ENCODE results near the gene GPATCH2L.

Gene GPATCH2L

GRCh38 chr14:76136476-76137110 is 15.1 kb upstream of the GPATCH2L start:
- DNase-seq (ENCODE audit: low spot score), result no peak

GRCh38 chr14:76138119-76138757 is 13.5 kb upstream of the GPATCH2L start:
- DNase-seq (ENCODE audit: low spot score), result no peak

- DNase-seq (ENCODE audit: low spot score), result no peak
Observed at GRCh38 chr14:76138758-76139723, 12.7 kb upstream of the GPATCH2L start.

- DNase-seq (ENCODE audit: low spot score), result no peak
Observed at GRCh38 chr14:76143642-76144041, 8.1 kb upstream of the GPATCH2L start.

GRCh38 chr14:76146976-76147375 is 4.7 kb upstream of the GPATCH2L start:
- no peak for DNase-seq (ENCODE audit: low spot score)

GRCh38 chr14:76149196-76149595 is 2.5 kb upstream of the GPATCH2L start:
- no peak for DNase-seq (ENCODE audit: low spot score)

- peak; percentile 64 for DNase-seq (ENCODE audit: low spot score)
Observed at GRCh38 chr14:76152333-76152681, 585 bp downstream of the GPATCH2L start.

GRCh38 chr14:76153919-76154318 is 2.2 kb downstream of the GPATCH2L start:
- no peak for DNase-seq (ENCODE audit: low spot score)

GRCh38 chr14:76154539-76155126 is 2.9 kb downstream of the GPATCH2L start:
- DNase-seq (ENCODE audit: low spot score), result no peak

GRCh38 chr14:76163668-76164363 is 12.1 kb downstream of the GPATCH2L start:
- no peak for DNase-seq (ENCODE audit: low spot score)

GRCh38 chr14:76168531-76168930 is 16.8 kb downstream of the GPATCH2L start:
- DNase-seq (ENCODE audit: low spot score), result no peak

GRCh38 chr14:76169776-76170175 is 18.1 kb downstream of the GPATCH2L start:
- DNase-seq (ENCODE audit: low spot score), result no peak

- DNase-seq (ENCODE audit: low spot score), result no peak
Observed at GRCh38 chr14:76174982-76175381, 23.3 kb downstream of the GPATCH2L start.

GRCh38 chr14:76175942-76176341 is 24.2 kb downstream of the GPATCH2L start:
- no peak for DNase-seq (ENCODE audit: low spot score)

GRCh38 chr14:76181546-76181945 is 29.8 kb downstream of the GPATCH2L start:
- DNase-seq (ENCODE audit: low spot score), result no peak

- DNase-seq (ENCODE audit: low spot score), result no peak
Observed at GRCh38 chr14:76186308-76187027, 34.7 kb downstream of the GPATCH2L start.

- no peak for DNase-seq (ENCODE audit: low spot score)
Observed at GRCh38 chr14:76191297-76191696, 39.6 kb downstream of the GPATCH2L start.

- no peak for DNase-seq (ENCODE audit: low spot score)
Observed at GRCh38 chr14:76193696-76194095, 42.0 kb downstream of the GPATCH2L start.

- no peak for DNase-seq (ENCODE audit: low spot score)
Observed at GRCh38 chr14:76194327-76194726, 42.6 kb downstream of the GPATCH2L start.

GRCh38 chr14:76195003-76195402 is 43.3 kb downstream of the GPATCH2L start:
- no peak for DNase-seq (ENCODE audit: low spot score)

GRCh38 chr14:76196980-76197695 is 45.4 kb downstream of the GPATCH2L start:
- DNase-seq (ENCODE audit: low spot score), result no peak
